K562 (cell line): ENCODE measurements around the gene CPSF4. TPM values are rescaled to one million over a fixed set of nuclear protein-coding genes. Genes with fewer than 3 reads are reported as not detected.

Experiments used
- ARHGAP35 ChIP-seq: fragments of 450-650 bp; IDR thresholded peaks from 2 replicates; pipeline ENCODE4 v1.6.1; 2018; ENCODE audit not compliant: partially characterized antibody
- CEBPG ChIP-seq, 3 experiments: fragments of 200-800 bp in 1 of 3; sonication (Bioruptor generic) in 1 of 3; sonication (generic) in 1 of 3; formaldehyde crosslinking in 1 of 3; IDR thresholded peaks in 2 of 3; conservative IDR thresholded peaks in 1 of 3; 2 replicates each; pipeline versions ENCODE4 v1.6.1 to v1.8.0; 2016 to 2022; ENCODE audit warnings: missing compliant biosample characterization in 2 of 3, missing genetic modification characterization in 2 of 3, mild to moderate bottlenecking in 1 of 3, missing genetic modification reagents in 1 of 3
- CREM ChIP-seq: IDR thresholded peaks from 2 replicates; pipeline ENCODE4 v1.6.1; 2014; ENCODE audit warnings: antibody characterized with exemption, low read depth
- ELF2 ChIP-seq: fragments of 250-450 bp; sonication (Bioruptor Pico); IDR thresholded peaks from 2 replicates; pipeline ENCODE4 v1.5.0; 2021; ENCODE audit warnings: mild to moderate bottlenecking
- ETV5 ChIP-seq: sonication (generic); formaldehyde crosslinking; IDR thresholded peaks from 2 replicates; pipeline ENCODE4 v1.4.0; 2020; ENCODE audit warnings: low read depth, mild to moderate bottlenecking, missing genetic modification reagents
- EZH2 ChIP-seq: IDR thresholded peaks from 2 replicates; pipeline ENCODE4 v1.6.1; 2012; ENCODE audit warnings: low read depth, mild to moderate bottlenecking, inconsistent platforms, low read length, borderline replicate concordance
- HNRNPH1 ChIP-seq: fragments of 200-400 bp; formaldehyde crosslinking; optimal IDR thresholded peaks from 2 replicates; pipeline ENCODE3; 2017; ENCODE audit warnings: low read depth, mild to moderate bottlenecking, low read length, moderate library complexity
- KDM1A ChIP-seq, 2 experiments: fragments of 450-650 bp; IDR thresholded peaks; 2 replicates each; pipeline ENCODE4 v1.6.1; 2016; ENCODE audit warnings: mild to moderate bottlenecking in 2 of 2
- L3MBTL2 ChIP-seq: fragments of 450-650 bp; IDR thresholded peaks from 2 replicates; pipeline ENCODE4 v1.6.1; 2016; ENCODE audit warnings: mild to moderate bottlenecking, moderate library complexity
- NR1H2 ChIP-seq: sonication (generic); formaldehyde crosslinking; IDR thresholded peaks from 2 replicates; pipeline ENCODE4 v1.4.0; 2020; ENCODE audit warnings: mild to moderate bottlenecking, missing genetic modification reagents
- PHB2 ChIP-seq: fragments of 450-650 bp; IDR thresholded peaks from 2 replicates; pipeline ENCODE4 v1.6.1; 2017; ENCODE audit warnings: low read depth
- PYGO2 ChIP-seq: fragments of 450-650 bp; IDR thresholded peaks from 2 replicates; pipeline ENCODE4 v1.6.1; 2016; ENCODE audit warnings: mild to moderate bottlenecking, missing genetic modification characterization, moderate library complexity, missing compliant biosample characterization
- RAD51 ChIP-seq: fragments of 450-650 bp; IDR thresholded peaks from 2 replicates; pipeline ENCODE4 v1.7.1; 2016; ENCODE audit warnings: low read depth, mild to moderate bottlenecking, borderline replicate concordance
- RBFOX2 ChIP-seq: fragments of 200-400 bp; formaldehyde crosslinking; IDR thresholded peaks from 2 replicates; pipeline ENCODE4 v1.6.1; 2017; ENCODE audit warnings: low read depth, mild to moderate bottlenecking, low read length, moderate library complexity
- RUNX1 ChIP-seq: sonication (generic); IDR thresholded peaks from 2 replicates; pipeline ENCODE4 v1.6.1; 2016; ENCODE audit warnings: antibody characterized with exemption, low read depth
- TFAM ChIP-seq: fragments of 250-450 bp; sonication (Bioruptor Pico); conservative IDR thresholded peaks from 2 replicates; pipeline ENCODE4 v1.5.0; 2021; ENCODE audit warnings: mild to moderate bottlenecking, moderate library complexity
- ZNF436 ChIP-seq: fragments of 250-450, 450-650 bp; sonication (Bioruptor Pico); formaldehyde crosslinking; IDR thresholded peaks from 2 replicates; pipeline ENCODE4 v1.7.0; 2020; ENCODE audit warnings: mild to moderate bottlenecking
- polyA plus RNA-seq, 8 experiments: library from polyadenylated mRNA; depleted of rRNA in 4 of 8; stranded (reverse) in 5 of 8; unstranded in 3 of 8; fragments of >200 nt; fragmentation: Nextera tagmentation in 2 of 8; fragmentation: Illumina TruSeq in 1 of 8; extraction: Ambion mirVana in 2 of 8; extraction: Trizol in 1 of 8; gene quantifications; 2 replicates each; pipeline versions ENCODE4 v1.2.1 to v1.2.3, GENCODE V29; 2011 to 2014; ENCODE audit warnings: inconsistent platforms in 1 of 8, missing spikeins in 1 of 8
- total RNA-seq, 7 experiments: library from RNA; depleted of rRNA in 6 of 7; stranded (reverse); fragments of >200 nt in 6 of 7; fragmentation: Illumina TruSeq in 2 of 7; extraction: Trizol in 2 of 7; gene quantifications; 2 replicates each; pipeline versions ENCODE4 v1.2.1 to v1.2.3, GENCODE V29; 2011 to 2021; ENCODE audit warnings: low replicate concordance in 1 of 7
- TF ChIP-seq, protein P1 (sequence below): fragments of 450-650 bp; IDR thresholded peaks from 2 replicates; pipeline ENCODE4 v1.6.1; 2018; ENCODE audit not compliant: partially characterized antibody

The CPSF4 gene
- total and polyA plus RNA-seq, 9 of the 15 experiments (the other 6 are each of a cell fraction or from before 2014, with no cell fraction given) = 16.9 to 118 (median 71.7) TPM

GRCh38 chr7:99440195-99440594, 1.5 kb downstream of the CPSF4 start (continued):
- no peak for TF ChIP-seq ZNF436 (CRISPR knock-in tag)
- TF ChIP-seq PYGO2 (tag) = no peak
- no peak for TF ChIP-seq RAD51
- TF ChIP-seq CREM = no peak
- TF ChIP-seq KDM1A (IDR thresholded peaks at IDR 0.05) = no peak
- no peak for TF ChIP-seq ETV5 (CRISPR knock-in tag)
- no peak for TF ChIP-seq L3MBTL2
- no peak for TF ChIP-seq EZH2
- TF ChIP-seq RUNX1 = no peak
- TF ChIP-seq CEBPG (CRISPR knock-in tag; IDR thresholded peaks at IDR 0.05) = peak; percentile 59
- TF ChIP-seq CEBPG (tag; conservative IDR thresholded peaks at IDR 0.05 in 1 of 2, IDR thresholded peaks at IDR 0.05 in 1 of 2) = no peak; a peak in 2 of 4 replicates
- no peak for TF ChIP-seq ARHGAP35
- no peak for TF ChIP-seq NR1H2 (CRISPR knock-in tag)
- TF ChIP-seq ELF2 (CRISPR knock-in tag) = no peak
- TF ChIP-seq PHB2 = no peak
- TF ChIP-seq TFAM (CRISPR knock-in tag) = no peak
- TF ChIP-seq HNRNPH1 = no peak
- peak; percentile 51 for TF ChIP-seq RBFOX2
- TF ChIP-seq, protein P1, sequence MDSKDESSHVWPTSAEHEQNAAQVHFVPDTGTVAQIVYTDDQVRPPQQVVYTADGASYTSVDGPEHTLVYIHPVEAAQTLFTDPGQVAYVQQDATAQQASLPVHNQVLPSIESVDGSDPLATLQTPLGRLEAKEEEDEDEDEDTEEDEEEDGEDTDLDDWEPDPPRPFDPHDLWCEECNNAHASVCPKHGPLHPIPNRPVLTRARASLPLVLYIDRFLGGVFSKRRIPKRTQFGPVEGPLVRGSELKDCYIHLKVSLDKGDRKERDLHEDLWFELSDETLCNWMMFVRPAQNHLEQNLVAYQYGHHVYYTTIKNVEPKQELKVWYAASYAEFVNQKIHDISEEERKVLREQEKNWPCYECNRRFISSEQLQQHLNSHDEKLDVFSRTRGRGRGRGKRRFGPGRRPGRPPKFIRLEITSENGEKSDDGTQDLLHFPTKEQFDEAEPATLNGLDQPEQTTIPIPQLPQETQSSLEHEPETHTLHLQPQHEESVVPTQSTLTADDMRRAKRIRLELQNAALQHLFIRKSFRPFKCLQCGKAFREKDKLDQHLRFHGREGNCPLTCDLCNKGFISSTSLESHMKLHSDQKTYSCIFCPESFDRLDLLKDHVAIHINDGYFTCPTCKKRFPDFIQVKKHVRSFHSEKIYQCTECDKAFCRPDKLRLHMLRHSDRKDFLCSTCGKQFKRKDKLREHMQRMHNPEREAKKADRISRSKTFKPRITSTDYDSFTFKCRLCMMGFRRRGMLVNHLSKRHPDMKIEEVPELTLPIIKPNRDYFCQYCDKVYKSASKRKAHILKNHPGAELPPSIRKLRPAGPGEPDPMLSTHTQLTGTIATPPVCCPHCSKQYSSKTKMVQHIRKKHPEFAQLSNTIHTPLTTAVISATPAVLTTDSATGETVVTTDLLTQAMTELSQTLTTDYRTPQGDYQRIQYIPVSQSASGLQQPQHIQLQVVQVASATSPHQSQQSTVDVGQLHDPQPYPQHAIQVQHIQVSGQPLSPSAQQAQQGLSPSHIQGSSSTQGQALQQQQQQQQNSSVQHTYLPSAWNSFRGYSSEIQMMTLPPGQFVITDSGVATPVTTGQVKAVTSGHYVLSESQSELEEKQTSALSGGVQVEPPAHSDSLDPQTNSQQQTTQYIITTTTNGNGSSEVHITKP = no peak
- TF ChIP-seq, all 486 proteins: peak for 4
